Retinal pigment epithelial cell (primary cell): ENCODE data around the gene TLE6.

Source experiments
- DNase-seq: peaks from one replicate; pipeline ENCODE4 v3.0.0-alpha.2; 2010; ENCODE audit warnings: low read depth
- H3K4me3 ChIP-seq: 2 replicates; pipeline ENCODE4 v1.5.1; 2011; ENCODE audit warnings: mild to moderate bottlenecking, low read length, control low read depth, moderate library complexity
- TF ChIP-seq, protein P1 (sequence below): conservative IDR thresholded peaks from 2 replicates; pipeline ENCODE4 v1.5.1; 2011; ENCODE audit warnings: low read depth, low read length, control low read depth, inconsistent platforms

The TLE6 gene

DNA sequence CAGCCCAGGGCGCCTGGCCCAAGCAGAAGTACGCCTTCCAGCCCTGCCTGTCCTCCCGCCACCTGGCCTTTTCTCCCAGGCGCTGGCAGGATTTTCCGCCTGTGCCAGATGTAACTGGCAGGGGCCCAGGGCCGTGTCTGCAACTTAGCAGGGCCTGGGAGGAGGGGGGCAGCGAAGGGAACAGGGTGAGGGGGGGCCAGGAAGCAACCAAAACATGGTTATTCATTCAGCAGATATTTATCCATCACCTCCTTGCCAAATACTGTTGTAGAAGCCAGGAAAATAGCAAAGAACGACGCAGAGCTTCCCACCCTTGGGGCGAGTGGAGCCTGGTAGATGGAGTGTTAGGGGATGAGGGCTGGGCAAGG is 5.6 kb downstream of the TLE6 start:
- peak; percentile 22 for DNase-seq
- TF ChIP-seq, protein P1, sequence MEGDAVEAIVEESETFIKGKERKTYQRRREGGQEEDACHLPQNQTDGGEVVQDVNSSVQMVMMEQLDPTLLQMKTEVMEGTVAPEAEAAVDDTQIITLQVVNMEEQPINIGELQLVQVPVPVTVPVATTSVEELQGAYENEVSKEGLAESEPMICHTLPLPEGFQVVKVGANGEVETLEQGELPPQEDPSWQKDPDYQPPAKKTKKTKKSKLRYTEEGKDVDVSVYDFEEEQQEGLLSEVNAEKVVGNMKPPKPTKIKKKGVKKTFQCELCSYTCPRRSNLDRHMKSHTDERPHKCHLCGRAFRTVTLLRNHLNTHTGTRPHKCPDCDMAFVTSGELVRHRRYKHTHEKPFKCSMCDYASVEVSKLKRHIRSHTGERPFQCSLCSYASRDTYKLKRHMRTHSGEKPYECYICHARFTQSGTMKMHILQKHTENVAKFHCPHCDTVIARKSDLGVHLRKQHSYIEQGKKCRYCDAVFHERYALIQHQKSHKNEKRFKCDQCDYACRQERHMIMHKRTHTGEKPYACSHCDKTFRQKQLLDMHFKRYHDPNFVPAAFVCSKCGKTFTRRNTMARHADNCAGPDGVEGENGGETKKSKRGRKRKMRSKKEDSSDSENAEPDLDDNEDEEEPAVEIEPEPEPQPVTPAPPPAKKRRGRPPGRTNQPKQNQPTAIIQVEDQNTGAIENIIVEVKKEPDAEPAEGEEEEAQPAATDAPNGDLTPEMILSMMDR = no peak
- no peak overlapping the region for H3K4me3 ChIP-seq

DNA sequence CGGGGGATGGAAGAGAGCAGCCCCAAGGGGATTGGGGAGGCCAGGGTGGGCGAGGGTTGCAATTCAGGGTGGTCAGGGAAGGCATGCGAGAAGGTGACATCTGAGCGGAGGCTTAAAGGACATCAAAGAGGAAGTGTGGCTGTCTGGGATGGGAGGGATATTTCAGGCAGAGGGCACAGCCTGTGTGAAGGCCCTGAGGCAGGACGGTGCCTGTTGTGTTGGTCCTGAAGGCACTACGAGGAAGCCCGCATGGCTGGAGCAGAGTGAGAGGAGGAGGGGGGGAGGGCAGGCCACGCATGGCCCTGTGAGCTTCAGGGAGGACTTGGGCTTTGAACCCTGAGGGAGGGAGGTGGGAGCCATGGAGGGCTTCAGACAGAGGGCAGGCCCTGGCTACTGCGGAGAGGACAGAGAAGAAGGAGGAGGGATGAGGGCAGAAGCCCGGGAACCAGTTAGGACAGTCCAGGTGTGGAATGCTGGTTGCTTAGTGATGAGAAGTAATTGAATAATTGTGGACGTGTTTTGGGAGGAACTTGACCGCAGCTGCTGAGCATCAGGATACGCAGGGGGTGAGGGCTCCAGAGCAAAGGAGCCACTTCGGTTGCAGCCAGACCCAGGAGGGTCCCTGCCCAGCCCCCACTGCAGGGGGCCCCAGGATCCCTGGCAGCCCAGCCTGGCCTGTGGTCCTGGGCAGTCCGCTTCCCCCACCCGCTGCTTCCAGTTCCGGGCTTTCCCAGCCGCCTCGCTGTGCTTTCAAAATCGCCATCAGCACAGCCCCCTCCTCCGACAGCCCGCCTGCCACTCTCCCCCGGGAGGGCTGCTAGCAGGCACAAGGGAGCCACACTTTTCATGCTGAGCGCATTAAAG is 6.2 kb downstream of the TLE6 start:
- TF ChIP-seq, protein P1 = no peak
- DNase-seq = no peak
- peak overlapping the region; percentile 19 for H3K4me3 ChIP-seq

DNA sequence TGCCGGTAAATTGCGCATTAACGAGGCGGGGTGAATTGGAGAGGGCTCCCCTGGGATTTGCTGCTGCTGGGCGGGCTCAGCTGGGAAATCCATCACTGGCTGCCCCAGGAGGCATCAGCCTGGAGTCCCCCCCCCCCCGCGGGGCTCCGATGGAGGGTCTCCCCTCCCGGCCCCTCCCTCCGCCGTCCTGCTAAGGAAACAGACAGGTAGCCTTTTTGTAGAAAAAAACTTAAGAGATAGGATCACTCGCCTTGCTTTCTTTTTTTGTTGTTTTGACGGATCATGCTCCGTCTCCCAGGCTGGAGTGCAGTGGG is 6.8 kb downstream of the TLE6 start:
- DNase-seq = no peak
- H3K4me3 ChIP-seq = peak overlapping the region; percentile 19
- TF ChIP-seq, protein P1 = no peak

DNA sequence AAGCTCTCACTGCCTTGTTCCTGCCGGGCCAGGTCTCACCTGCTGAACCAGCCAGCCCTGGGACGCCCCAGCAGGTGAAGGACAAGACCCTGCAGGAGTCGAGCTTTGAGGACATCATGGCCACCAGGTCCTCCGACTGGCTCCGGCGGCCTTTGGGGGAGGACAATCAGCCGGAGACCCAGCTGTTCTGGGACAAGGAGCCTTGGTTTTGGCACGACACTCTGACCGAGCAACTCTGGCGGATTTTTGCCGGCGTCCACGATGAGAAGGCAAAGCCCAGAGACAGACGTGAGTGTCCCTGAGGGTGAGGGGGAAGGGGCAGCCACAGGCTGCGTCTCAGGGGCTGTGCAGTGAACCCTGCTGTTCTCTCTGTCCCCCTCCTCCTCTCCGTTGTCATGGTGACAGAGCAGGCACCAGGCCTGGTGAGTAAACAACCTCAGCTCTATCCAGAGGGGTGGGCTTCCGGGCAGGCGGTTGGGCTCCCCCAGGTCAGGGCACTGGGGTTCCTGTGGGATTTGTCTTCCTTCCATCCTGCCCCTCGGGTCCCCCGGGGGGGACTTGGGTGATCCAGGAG is 9.7 kb downstream of the TLE6 start:
- no peak for DNase-seq
- TF ChIP-seq, protein P1 = no peak
- no peak overlapping the region for H3K4me3 ChIP-seq

DNA sequence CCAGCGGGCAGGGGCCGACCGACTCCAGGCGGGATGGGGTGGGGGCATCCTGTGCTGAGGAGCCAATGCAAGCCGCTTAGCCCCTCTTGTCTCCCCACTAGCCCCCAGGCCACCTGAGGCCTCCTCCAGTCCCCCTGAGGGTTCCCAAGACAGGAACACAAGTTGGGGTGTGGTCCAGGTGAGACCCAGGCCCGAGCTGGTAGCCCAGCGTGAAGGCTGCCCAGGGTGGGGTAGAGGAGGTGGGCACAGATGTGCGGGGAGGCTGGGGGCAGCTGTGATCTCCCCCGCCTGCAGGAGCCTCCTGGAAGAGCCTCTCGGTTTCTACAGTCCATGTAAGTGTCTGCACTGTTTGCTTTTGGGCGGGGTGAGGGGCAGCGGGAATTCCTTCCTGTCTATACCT is 10.4 kb downstream of the TLE6 start:
- DNase-seq = no peak
- no peak overlapping the region for H3K4me3 ChIP-seq
- TF ChIP-seq, protein P1 = no peak

DNA sequence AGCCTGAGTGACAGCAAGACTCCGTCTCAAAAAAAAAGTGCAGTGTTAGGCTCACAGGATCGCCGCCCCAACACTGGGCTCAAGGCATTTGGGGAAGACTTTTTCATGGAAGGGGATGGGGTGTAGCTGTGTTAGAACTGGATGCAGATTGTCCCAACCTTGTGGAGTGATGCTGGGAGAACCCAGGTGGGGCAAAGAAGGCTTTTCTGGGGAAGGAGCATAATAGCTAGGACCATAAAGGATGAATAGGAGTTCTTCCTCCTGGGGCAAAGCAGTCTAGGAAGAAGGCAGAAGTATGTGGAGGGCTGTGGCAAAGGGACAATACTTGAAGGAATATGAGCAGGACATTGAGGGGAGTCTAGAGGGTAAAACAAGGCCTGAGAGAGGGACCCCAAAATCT is 11.2 kb downstream of the TLE6 start:
- TF ChIP-seq, protein P1 = no peak
- no peak for DNase-seq
- no peak overlapping the region for H3K4me3 ChIP-seq
